Measurements from ENCODE around the gene YWHAE. TPM values are rescaled to one million over a fixed set of nuclear protein-coding genes. Genes with fewer than 3 reads are reported as not detected.
"Not testable (repeated sequence)": the region's sequence is repeated elsewhere in the genome, so short reads cannot be mapped to it uniquely, and the experiment has no call there.

YWHAE gene
- total and polyA plus RNA-seq, 9 donors: 258 to 826 (median 761) TPM

DNA sequence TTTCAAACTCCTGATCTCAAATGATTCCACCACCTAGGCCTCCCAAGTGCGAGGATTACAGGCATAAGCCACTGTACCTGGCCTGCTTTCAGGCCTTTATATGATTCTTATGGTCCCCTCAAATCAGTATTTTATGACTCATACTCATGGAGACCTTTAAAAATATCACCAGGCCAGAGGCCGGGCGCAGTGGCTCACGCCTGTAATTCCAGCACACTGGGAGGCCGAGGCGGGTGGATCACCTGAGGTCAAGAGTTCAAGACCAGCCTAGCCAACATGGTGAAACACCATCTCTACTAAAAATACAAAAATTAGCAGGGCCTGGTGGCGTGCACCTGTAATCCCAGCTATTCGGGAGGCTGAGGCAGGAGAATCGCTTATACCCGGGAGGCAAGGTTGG lies 18.5 kb upstream of the YWHAE start:
- H3K4me3 ChIP-seq (ENCODE audit: low read length); H3K27me3 ChIP-seq (ENCODE audit: control insufficient read depth, insufficient read depth, low read length); H3K27ac ChIP-seq (ENCODE audit: low read length); H3K9me3 ChIP-seq (replicated peaks; ENCODE audit: control insufficient read depth, low read depth, low read length); H3K4me1 ChIP-seq (ENCODE audit: control insufficient read depth, insufficient read depth, low read length); DNase-seq: not testable (repeated sequence)
- 94% methylated on average over 5 of the region's 10 CpGs for WGBS (ENCODE audit: insufficient coverage)
- peaks cover 29% of the 10 kb centered on the region for H3K36me3 ChIP-seq (ENCODE audit: control insufficient read depth, insufficient read depth, low read length)

DNA sequence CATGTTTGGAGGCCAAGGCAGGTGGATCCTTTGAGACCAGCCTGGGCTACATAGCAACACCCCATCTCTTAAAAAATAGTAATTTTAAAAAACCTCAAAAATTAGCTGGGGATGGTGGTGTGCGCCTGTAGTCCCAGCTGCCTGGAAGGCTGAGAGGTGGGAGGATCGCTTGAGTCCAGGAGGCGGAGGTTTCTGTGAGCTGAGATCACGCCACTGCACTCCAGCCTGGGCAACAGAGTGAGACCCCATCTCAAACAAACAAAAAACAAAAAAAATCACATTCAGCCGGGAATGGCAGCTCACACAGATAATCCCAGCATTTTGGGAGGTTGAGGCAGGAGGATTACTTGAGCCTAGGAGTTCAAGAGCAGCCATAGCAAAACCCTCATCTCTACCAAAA lies 16.4 kb upstream of the YWHAE start:
- no peak overlapping the region for H3K4me3 ChIP-seq (ENCODE audit: low read length)
- H3K36me3 ChIP-seq (ENCODE audit: control insufficient read depth, insufficient read depth, low read length): peaks cover 14% of the 10 kb centered on the region
- WGBS (ENCODE audit: insufficient coverage): no CpG with 5 or more reads among the region's 5 CpGs
- DNase-seq: no peak
- H3K9me3 ChIP-seq (replicated peaks; ENCODE audit: control insufficient read depth, low read depth, low read length): peaks cover 5% of the 10 kb centered on the region
- peaks cover 3% of the 10 kb centered on the region for H3K4me1 ChIP-seq (ENCODE audit: control insufficient read depth, insufficient read depth, low read length)
- H3K27me3 ChIP-seq (ENCODE audit: control insufficient read depth, insufficient read depth, low read length): no peaks in the 10 kb centered on the region
- no peak overlapping the region for H3K27ac ChIP-seq (ENCODE audit: low read length)

DNA sequence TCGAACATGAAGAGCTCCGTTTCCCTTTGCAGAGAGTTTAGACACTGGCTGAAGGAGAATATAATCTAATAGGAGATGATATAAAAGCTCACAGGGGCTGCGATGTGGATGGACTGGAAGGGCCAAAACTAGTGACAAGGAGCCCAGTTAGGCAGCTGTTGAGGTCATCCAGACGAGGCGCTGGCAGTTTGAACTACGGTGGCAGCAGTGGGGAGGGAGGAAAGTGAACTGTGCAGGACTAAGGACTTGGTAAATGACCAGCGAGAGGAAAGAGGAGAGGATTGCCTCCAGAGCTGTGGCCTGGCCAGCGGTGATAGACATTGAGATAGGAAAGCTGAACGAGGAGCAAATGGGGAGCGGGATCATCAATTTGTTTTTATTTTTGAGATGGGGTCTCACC lies 14.6 kb upstream of the YWHAE start:
- 73% methylated on average over 10 of the region's 10 CpGs for whole genome bisulfite sequencing (ENCODE audit: insufficient coverage)
- Histone ChIP-seq H3K36me3 (ENCODE audit: control insufficient read depth, insufficient read depth, low read length) (peaks cover 5% of the 10 kb centered on the region), H3K27me3 (ENCODE audit: control insufficient read depth, insufficient read depth, low read length) (no peaks in the 10 kb centered on the region), H3K4me3 (ENCODE audit: low read length) (no peak overlapping the region), H3K4me1 (ENCODE audit: control insufficient read depth, insufficient read depth, low read length) (peaks cover 3% of the 10 kb centered on the region), H3K9me3 (replicated peaks; ENCODE audit: control insufficient read depth, low read depth, low read length) (peaks cover 5% of the 10 kb centered on the region), H3K27ac (ENCODE audit: low read length) (no peak overlapping the region)
- no peak for DNase-seq

DNA sequence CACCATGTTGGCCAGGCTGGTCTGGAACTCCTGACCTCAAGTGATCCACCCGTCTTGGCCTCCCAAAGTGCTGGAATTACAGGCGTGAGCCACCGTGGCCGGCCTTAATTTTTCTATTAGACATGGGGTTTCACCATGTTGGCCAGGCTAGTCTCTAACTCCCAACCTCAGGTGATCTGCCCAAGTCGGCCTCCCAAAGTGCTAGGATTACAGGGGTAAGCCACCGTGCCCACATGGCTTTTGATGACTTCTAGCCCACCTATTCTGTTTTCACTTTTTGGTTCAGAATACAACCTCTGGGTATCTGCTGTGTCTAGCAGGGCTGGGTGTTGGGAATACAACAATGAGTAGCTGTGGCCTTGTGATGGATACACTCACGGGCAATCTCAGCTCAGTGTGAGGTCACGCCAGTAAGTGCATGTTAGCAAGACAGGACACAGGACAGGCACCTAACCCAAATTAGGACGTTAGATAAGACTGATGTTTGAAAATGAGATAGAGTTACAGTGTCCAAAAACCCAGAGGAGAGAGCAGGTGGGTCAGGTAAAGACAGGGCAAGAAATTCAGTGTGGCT lies 14.1 kb upstream of the YWHAE start:
- H3K4me1 ChIP-seq (ENCODE audit: control insufficient read depth, insufficient read depth, low read length): peaks cover 3% of the 10 kb centered on the region
- H3K27ac ChIP-seq (ENCODE audit: low read length): no peak overlapping the region
- no peak for DNase-seq
- no peaks in the 10 kb centered on the region for H3K27me3 ChIP-seq (ENCODE audit: control insufficient read depth, insufficient read depth, low read length)
- peaks cover 5% of the 10 kb centered on the region for H3K9me3 ChIP-seq (replicated peaks; ENCODE audit: control insufficient read depth, low read depth, low read length)
- WGBS (ENCODE audit: insufficient coverage): 92% methylated on average over 7 of the region's 9 CpGs
- no peak overlapping the region for H3K4me3 ChIP-seq (ENCODE audit: low read length)
- peaks cover 5% of the 10 kb centered on the region for H3K36me3 ChIP-seq (ENCODE audit: control insufficient read depth, insufficient read depth, low read length)

DNA sequence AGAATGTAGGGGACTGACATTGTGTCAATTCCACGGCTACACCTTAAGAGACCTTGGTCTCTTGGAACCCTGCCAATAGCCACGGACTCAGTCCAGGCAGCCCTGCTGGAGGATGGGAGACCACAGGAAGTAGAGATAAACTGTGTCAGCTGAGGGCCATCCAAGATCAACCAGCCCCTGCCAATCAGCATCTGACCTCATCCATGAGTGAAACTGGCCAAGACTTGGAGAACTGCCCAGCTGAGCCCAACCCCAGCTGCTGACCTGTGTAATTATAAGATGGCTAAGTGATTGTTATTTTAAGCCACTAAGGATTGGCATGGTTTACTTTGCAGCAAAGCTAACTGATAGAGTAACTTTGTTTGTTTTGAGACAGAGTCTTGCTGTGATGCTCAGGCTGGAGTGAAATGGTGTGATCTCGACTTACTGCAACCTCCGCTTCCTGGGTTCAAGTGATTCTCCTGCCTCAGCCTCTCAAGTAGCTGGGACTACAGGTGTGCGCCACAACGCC lies 13.3 kb upstream of the YWHAE start:
- Histone ChIP-seq H3K27me3 (ENCODE audit: control insufficient read depth, insufficient read depth, low read length) (no peaks in the 10 kb centered on the region), H3K27ac (ENCODE audit: low read length) (no peak overlapping the region), H3K9me3 (replicated peaks; ENCODE audit: control insufficient read depth, low read depth, low read length) (peaks cover 5% of the 10 kb centered on the region), H3K36me3 (ENCODE audit: control insufficient read depth, insufficient read depth, low read length) (peaks cover 4% of the 10 kb centered on the region), H3K4me1 (ENCODE audit: control insufficient read depth, insufficient read depth, low read length) (peaks cover 3% of the 10 kb centered on the region), H3K4me3 (ENCODE audit: low read length) (no peak overlapping the region)
- peak; percentile 53 for DNase-seq
- WGBS (ENCODE audit: insufficient coverage): 50% methylated on average over 4 of the region's 6 CpGs

DNA sequence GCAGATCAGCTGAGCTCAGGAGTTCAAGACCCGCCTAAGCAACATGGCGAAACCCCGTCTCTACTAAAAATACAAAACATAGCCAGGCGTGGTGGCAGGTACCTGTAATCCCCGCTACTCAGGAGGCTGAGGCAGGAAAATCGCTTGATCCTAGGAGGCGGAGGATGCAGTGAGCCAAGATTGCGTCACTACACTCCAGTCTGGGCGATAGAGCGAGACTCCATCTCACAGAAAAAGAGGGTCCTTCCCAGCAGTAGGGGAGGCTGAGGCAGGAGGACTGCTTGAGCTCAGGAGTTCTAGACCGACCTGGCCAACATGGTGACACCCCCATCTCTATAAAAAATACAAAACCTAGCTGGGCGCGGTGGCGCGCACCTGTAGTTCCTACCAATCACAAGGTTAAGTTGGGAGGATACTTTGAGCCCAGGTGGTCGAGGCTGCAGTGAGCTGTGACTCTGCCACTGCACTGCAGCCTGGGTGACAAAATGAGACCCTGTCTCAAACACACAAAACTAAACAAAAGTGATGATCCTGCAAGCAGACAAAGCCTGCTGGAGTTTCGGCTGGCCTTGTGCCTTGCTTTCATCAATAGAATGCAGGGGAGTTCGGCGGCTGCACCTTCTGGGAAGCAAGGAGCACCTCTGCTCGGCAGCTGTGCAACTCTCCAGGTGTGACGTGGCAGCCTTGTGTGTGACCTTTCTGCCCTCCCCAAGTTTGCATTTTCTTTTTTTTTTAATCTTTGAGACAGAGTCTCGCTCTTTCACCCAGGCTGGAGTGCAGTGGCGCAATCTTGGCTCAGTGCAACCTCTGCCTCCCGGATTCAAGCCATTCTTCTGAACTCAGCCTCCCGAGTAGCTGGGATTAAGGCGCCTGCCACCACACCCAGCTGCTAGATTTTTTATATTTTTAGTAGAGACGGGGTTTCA lies 12.4 kb upstream of the YWHAE start:
- Histone ChIP-seq H3K27ac (ENCODE audit: low read length) (no peak overlapping the region), H3K4me3 (ENCODE audit: low read length) (no peak overlapping the region), H3K4me1 (ENCODE audit: control insufficient read depth, insufficient read depth, low read length) (peaks cover 3% of the 10 kb centered on the region), H3K27me3 (ENCODE audit: control insufficient read depth, insufficient read depth, low read length) (no peaks in the 10 kb centered on the region), H3K9me3 (replicated peaks; ENCODE audit: control insufficient read depth, low read depth, low read length) (peaks cover 5% of the 10 kb centered on the region), H3K36me3 (ENCODE audit: control insufficient read depth, insufficient read depth, low read length) (no peaks in the 10 kb centered on the region)
- DNase-seq: no peak
- WGBS (ENCODE audit: insufficient coverage): 76% methylated on average over 14 of the region's 27 CpGs

DNA sequence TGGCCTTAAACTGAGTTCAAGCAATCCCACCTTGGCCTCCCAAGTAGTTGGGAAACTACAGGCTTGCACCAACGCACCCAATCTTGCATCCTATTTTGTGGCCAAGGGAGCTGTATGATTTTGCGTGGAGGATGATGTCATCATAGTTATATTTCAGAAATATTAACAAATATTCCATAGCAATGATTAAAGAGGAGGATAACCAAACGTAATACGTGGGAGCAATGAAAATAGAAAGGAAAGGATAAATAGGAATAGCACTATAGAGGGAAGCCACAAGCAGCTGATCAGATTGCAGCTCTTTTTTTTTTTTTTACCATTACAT lies 2.2 kb upstream of the YWHAE start:
- Histone ChIP-seq H3K4me1 (ENCODE audit: control insufficient read depth, insufficient read depth, low read length) (peaks cover 11% of the 10 kb centered on the region), H3K27me3 (ENCODE audit: control insufficient read depth, insufficient read depth, low read length) (no peaks in the 10 kb centered on the region), H3K36me3 (ENCODE audit: control insufficient read depth, insufficient read depth, low read length) (no peaks in the 10 kb centered on the region), H3K9me3 (replicated peaks; ENCODE audit: control insufficient read depth, low read depth, low read length) (no peaks in the 10 kb centered on the region), H3K4me3 (ENCODE audit: low read length) (no peak overlapping the region), H3K27ac (ENCODE audit: low read length) (no peak overlapping the region)
- DNase-seq: no peak
- no CpG with 5 or more reads among the region's 4 CpGs for WGBS (ENCODE audit: insufficient coverage)

DNA sequence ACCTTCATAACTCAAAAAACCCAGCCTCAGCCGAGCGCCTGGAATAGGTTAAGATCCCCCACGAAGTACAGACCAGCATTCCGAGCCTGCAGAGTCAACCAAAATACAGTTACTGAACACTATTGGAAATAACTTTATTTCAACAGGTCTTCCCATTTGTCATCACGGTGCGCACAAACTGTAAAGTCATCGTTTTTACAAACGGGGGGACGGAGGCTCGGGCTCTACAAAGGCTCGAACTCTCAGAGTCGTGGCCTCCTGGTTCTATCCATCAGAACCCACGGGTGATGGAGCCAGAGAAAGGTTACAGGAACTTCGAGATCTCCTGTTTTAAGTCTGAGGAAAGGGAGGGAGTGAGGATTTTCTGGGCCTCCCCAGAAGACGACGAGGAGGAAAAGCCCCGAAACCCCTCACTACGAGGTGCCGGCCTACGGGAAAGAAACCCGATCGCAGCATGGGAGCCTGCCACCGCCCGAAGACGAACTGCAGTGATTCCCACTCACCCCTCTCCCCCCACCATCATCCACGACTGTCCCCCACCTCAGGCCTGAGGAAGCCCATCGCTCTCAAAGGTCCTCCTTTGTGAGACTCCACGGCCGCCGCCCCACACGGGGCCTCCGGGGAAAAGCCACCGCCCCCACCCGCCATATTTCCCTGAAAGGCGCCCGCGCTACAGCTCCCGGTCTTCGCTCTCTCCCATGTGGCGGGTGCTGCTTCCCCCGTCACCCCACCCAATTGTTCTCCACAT lies 917 bp downstream of the YWHAE start:
- peak overlapping the region; percentile 86 for H3K4me3 ChIP-seq (ENCODE audit: low read length)
- H3K27me3 ChIP-seq (ENCODE audit: control insufficient read depth, insufficient read depth, low read length): no peaks in the 10 kb centered on the region
- no peaks in the 10 kb centered on the region for H3K9me3 ChIP-seq (replicated peaks; ENCODE audit: control insufficient read depth, low read depth, low read length)
- peaks cover 4% of the 10 kb centered on the region for H3K36me3 ChIP-seq (ENCODE audit: control insufficient read depth, insufficient read depth, low read length)
- peak; percentile 67 for DNase-seq
- 0% methylated on average over 27 of the region's 41 CpGs for WGBS (ENCODE audit: insufficient coverage)
- H3K4me1 ChIP-seq (ENCODE audit: control insufficient read depth, insufficient read depth, low read length): peaks cover 12% of the 10 kb centered on the region
- peak overlapping the region; percentile 98 for H3K27ac ChIP-seq (ENCODE audit: low read length)

DNA sequence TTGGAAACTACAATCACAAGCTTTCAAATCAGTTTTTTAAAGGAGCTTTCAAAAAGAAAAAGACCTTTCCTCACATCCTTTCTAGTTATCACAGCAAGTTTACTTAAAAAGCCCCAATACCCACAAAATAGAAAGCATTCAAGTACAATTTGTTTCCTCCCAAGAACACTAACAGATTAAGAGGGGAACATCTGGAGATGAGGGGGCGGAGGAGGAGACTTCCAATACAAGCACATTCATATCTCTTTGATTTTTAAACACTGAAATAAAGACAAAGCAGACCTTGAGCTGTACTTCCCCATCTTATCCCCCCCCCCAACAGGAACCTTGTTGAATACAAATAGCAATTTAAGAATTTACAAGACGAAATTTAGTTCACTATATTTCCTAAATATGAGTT lies 2.0 kb downstream of the YWHAE start:
- Histone ChIP-seq H3K27me3 (ENCODE audit: control insufficient read depth, insufficient read depth, low read length) (no peaks in the 10 kb centered on the region), H3K4me3 (ENCODE audit: low read length) (peak overlapping the region; percentile 86), H3K27ac (ENCODE audit: low read length) (peak overlapping the region; percentile 98), H3K9me3 (replicated peaks; ENCODE audit: control insufficient read depth, low read depth, low read length) (no peaks in the 10 kb centered on the region), H3K4me1 (ENCODE audit: control insufficient read depth, insufficient read depth, low read length) (peaks cover 12% of the 10 kb centered on the region), H3K36me3 (ENCODE audit: control insufficient read depth, insufficient read depth, low read length) (peaks cover 4% of the 10 kb centered on the region)
- no CpG with 5 or more reads among the region's 2 CpGs for WGBS (ENCODE audit: insufficient coverage)
- DNase-seq: peak; percentile 36

Measured in muscle of leg (tissue), 11 donors.